NOMO-1 treated with dmso at 0.1 percent for 144 hours (cell line): Measurements from ENCODE around the gene NDST3.

ENCODE experiments used
- DNase-seq: peaks from one replicate; lab custom pipeline; 2025; ENCODE audit not compliant: unreplicated experiment; lab: John Stamatoyannopoulos, UW

The NDST3 gene

DNA sequence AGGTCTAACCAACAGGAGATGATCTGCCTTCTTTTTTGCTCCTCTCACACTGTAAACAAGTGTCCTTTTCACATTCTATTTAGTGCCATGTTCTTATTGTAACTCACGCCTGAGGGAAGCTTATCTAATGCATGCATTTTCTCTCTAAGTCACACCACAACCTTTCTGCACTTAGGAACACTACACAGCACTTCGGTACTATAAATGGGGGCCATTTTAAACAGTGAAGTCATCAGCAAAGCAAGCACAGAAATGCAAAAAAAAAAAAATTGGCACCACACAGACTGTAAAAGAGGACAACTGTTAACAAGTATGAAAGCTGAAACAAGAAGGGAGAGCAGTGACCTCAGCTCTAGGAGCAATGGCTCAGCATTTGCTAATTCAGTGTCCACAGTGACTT, 273.4 kb downstream of the NDST3 start:
- no peak for DNase-seq
